ENCODE results near the gene FOCAD.
"Not testable (repeated sequence)": the region's sequence is repeated elsewhere in the genome, so short reads cannot be mapped to it uniquely, and the experiment has no call there.

FOCAD gene

DNA sequence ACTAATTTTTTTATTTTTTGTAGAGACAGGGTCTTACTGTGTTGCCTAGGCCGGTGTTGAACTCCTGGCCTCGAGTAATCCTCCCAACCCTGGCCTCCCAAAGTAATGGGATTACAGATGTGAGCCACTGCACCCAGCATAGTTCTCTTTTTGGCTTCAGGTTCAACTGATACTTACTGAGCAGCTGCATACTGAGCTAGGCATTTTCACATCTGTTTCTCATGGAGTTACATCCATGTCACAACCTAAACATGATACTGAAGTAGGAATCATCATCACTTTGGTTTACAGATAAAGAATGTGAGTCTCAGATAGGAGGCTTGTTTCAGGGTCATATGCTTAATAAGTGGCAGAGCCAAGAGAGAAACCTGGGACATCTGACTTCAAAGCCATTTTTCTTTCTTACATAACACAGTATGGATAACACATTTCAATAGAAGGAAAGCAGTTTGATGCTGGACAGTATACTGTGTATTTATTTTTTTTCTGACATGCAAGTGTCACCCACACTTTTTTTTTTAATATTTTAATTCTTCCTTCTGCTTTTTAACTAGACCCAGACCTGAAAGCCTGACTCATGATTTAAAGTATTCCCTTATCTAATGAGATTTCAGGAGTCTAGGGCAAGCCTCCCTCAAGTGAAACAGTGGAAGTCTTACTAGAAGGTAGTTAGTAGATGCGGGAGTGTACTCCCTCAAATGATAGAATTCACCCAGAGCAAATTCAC lies 256.6 kb downstream of the FOCAD start:
- TF ChIP-seq Cebpa-rat (IDR thresholded peaks at IDR 0.05): no peak
- no peak overlapping the region for H3K4me3 ChIP-seq
- no peaks in the 10 kb centered on the region for H3K36me3 ChIP-seq
- H3K27me3 ChIP-seq: no peaks in the 10 kb centered on the region
- H4K20me1 ChIP-seq: no peaks in the 10 kb centered on the region
- no peak overlapping the region for H3K9ac ChIP-seq
- no peak overlapping the region for H3K4me2 ChIP-seq
- no peaks in the 10 kb centered on the region for H3K4me1 ChIP-seq
- H3K27ac ChIP-seq: no peak overlapping the region
- no peaks in the 10 kb centered on the region for H3K9me3 ChIP-seq

DNA sequence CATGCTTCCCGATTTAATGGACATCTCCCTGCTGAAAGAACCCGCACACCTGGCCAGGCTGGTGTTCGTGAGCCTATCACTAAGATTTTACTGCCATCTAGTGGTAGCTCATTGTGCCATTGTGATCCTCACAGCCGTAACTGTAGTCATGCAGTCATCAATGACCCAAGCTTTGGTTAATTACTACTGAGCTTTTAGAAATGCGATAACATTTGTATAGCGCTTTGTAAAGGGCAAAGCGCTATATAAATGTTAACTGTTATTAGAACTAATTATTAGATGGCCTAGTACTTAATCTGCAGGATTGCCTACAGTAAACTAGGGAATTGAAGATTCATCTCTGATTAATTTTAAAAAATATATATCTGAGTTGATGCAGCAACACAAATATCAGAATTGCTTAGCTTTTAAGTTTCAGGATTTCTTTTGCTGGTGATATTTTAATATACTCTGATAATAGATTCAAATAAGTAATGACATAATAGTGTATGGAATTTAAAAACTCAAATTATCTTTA lies 257.2 kb downstream of the FOCAD start:
- Histone ChIP-seq H3K36me3 (no peaks in the 10 kb centered on the region), H3K4me3 (no peak overlapping the region), H3K27me3 (no peaks in the 10 kb centered on the region), H4K20me1 (no peaks in the 10 kb centered on the region), H3K9me3 (no peaks in the 10 kb centered on the region), H3K9ac (no peak overlapping the region), H3K27ac (no peak overlapping the region), H3K4me1 (no peaks in the 10 kb centered on the region), H3K4me2 (no peak overlapping the region)
- no peak for TF ChIP-seq Cebpa-rat (IDR thresholded peaks at IDR 0.05)

DNA sequence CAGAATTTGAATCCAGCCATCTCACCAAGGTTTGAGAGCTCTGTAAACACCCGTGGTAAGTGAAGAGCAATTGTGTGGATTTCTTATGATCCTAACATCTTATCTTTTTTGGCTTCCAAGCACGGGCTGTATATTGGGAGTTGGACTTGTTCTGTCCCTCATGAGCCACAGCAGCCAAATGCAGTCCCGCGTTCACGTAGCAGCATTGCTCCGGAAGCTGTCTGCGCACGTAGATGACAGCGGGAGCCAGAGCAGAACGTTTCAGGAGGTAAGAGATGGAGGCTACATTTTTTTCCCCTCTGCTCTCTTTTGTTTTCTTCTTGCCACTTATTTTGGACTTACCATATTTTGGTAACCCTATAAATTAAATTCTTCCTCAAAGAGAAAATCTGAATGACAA lies 260.4 kb downstream of the FOCAD start:
- H3K27ac ChIP-seq: no peak overlapping the region
- TF ChIP-seq Cebpa-rat (IDR thresholded peaks at IDR 0.05): no peak
- no peak overlapping the region for H3K4me3 ChIP-seq
- H3K4me1 ChIP-seq: no peaks in the 10 kb centered on the region
- H3K9me3 ChIP-seq: no peaks in the 10 kb centered on the region
- H3K27me3 ChIP-seq: no peaks in the 10 kb centered on the region
- no peak overlapping the region for H3K4me2 ChIP-seq
- no peaks in the 10 kb centered on the region for H3K36me3 ChIP-seq
- H4K20me1 ChIP-seq: no peaks in the 10 kb centered on the region
- H3K9ac ChIP-seq: no peak overlapping the region

DNA sequence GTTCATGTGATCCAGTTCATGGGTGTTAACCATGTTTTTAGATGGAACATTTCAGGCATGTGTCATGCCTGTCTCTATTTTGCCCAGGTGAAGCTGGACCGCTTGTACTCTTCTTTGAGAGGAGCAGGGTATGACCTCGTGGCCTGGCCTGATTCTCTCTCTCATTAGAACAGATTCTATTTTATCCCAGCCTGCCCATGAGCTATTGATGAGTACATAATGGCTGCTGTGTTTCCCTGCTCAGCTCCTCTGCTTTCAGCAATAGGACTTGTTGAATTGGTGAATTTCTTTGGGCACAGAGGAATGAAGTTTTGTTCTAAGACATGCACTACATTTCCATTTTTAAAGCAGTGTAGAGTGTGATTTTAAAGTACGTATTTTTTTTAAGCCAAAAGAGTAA lies 261.2 kb downstream of the FOCAD start:
- no peak overlapping the region for H3K27ac ChIP-seq
- H4K20me1 ChIP-seq: no peaks in the 10 kb centered on the region
- no peak overlapping the region for H3K4me3 ChIP-seq
- no peaks in the 10 kb centered on the region for H3K9me3 ChIP-seq
- H3K36me3 ChIP-seq: no peaks in the 10 kb centered on the region
- no peaks in the 10 kb centered on the region for H3K4me1 ChIP-seq
- H3K4me2 ChIP-seq: no peak overlapping the region
- no peaks in the 10 kb centered on the region for H3K27me3 ChIP-seq
- H3K9ac ChIP-seq: no peak overlapping the region
- TF ChIP-seq Cebpa-rat (IDR thresholded peaks at IDR 0.05): no peak

DNA sequence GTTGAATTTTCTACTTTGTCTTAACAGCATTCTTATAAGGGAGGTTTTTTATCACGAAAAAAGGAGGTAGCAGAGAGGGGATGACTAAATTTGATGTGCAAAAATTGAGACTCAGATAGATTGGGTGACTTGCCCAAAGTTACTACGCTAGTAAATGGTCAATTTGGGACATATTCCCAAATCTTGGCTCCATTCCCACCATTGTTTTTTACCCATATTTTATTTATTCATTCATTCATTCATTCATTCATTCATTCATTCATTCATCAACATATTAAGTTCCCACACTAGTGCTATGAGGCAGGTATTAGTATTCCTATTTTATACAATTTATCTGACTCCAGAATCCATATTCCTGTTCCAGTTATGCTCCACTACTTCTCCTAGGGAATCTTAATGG lies 261.8 kb downstream of the FOCAD start:
- no peak overlapping the region for H3K4me3 ChIP-seq
- no peaks in the 10 kb centered on the region for H3K9me3 ChIP-seq
- no peak overlapping the region for H3K4me2 ChIP-seq
- H4K20me1 ChIP-seq: no peaks in the 10 kb centered on the region
- no peak for TF ChIP-seq Cebpa-rat (IDR thresholded peaks at IDR 0.05)
- no peaks in the 10 kb centered on the region for H3K27me3 ChIP-seq
- H3K27ac ChIP-seq: no peak overlapping the region
- no peaks in the 10 kb centered on the region for H3K4me1 ChIP-seq
- no peak overlapping the region for H3K9ac ChIP-seq
- H3K36me3 ChIP-seq: no peaks in the 10 kb centered on the region

DNA sequence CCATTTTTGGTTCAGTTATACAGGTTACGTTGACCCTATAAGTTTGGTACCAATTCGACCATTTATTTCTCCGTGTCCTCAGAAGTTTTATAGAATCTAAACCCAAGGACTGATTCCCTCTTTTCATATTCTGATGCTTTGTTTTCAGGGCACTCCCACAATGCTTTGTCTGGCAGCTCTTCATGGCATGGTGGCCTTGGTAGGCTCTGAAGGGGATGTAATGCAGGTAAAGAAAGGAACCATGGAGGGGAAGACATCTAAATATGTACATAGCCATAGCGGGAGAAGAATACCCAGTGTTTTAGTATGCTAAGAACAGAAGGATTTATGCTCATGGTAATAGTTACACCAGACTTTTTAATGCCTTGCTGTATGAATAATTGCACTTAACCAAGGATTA lies 264.6 kb downstream of the FOCAD start:
- no peaks in the 10 kb centered on the region for H4K20me1 ChIP-seq
- no peaks in the 10 kb centered on the region for H3K27me3 ChIP-seq
- no peaks in the 10 kb centered on the region for H3K9me3 ChIP-seq
- H3K9ac ChIP-seq: no peak overlapping the region
- H3K27ac ChIP-seq: no peak overlapping the region
- H3K4me1 ChIP-seq: no peaks in the 10 kb centered on the region
- no peak overlapping the region for H3K4me2 ChIP-seq
- no peaks in the 10 kb centered on the region for H3K36me3 ChIP-seq
- H3K4me3 ChIP-seq: no peak overlapping the region
- no peak for TF ChIP-seq Cebpa-rat (IDR thresholded peaks at IDR 0.05)

DNA sequence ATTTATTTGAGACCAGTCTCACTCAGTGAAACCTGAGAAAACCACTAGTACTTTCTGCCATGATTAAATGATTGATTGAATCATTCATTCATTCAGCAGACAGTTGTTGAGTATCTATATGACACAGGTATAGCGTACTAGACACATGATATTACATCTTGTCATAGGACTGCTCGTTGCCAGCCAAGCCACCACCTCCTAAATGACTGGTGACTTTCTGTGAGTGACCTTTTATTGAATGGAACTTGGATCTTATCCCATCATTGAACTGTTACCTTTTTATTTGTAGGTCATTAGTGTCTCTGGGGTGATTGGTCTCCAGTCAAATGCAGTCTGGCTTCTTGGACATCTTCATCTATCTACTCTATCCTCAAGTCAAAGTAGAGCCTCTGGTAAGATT lies 266.6 kb downstream of the FOCAD start:
- no peaks in the 10 kb centered on the region for H3K4me1 ChIP-seq
- no peaks in the 10 kb centered on the region for H3K36me3 ChIP-seq
- H4K20me1 ChIP-seq: no peaks in the 10 kb centered on the region
- no peak overlapping the region for H3K4me2 ChIP-seq
- no peaks in the 10 kb centered on the region for H3K9me3 ChIP-seq
- no peak overlapping the region for H3K9ac ChIP-seq
- TF ChIP-seq Cebpa-rat (IDR thresholded peaks at IDR 0.05): no peak
- H3K27me3 ChIP-seq: no peaks in the 10 kb centered on the region
- H3K4me3 ChIP-seq: no peak overlapping the region
- H3K27ac ChIP-seq: no peak overlapping the region

DNA sequence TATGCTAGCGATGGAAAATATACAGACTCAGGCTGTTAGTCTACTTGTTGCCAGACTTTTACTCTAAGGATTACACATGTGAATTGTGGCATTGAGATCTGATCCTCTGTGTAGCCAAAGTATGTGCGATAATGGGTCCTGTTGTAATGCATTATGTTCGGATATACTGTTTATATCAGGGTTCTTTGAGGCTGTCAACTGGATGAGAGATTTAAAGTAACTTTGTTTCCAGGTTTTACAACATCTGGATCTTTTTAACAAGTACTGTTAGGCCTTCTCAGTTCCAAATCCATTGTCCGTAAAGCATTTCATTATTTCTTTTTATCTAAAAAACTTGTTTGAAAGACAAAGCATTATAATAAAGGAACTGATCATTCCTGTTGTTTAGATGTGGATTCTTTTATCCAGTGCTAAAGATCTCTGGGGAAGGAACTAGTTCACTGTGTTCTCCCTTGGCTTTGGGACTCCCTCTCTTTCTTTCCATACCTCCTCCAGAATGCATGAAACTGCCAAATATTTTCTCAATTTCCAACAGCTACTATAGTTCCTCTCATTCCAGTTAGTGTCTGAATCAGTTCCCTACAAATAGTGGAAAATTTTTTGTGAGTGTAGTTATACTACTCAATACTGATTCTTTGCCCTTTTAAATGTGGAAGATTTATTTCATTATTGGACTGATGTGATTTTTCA lies 278.6 kb downstream of the FOCAD start:
- Histone ChIP-seq H3K4me1 (no peaks in the 10 kb centered on the region), H3K36me3 (no peaks in the 10 kb centered on the region), H4K20me1 (no peaks in the 10 kb centered on the region), H3K27me3 (no peaks in the 10 kb centered on the region), H3K4me2 (no peak overlapping the region), H3K9me3 (no peaks in the 10 kb centered on the region), H3K27ac (no peak overlapping the region), H3K9ac (no peak overlapping the region), H3K4me3 (no peak overlapping the region)
- TF ChIP-seq Cebpa-rat (IDR thresholded peaks at IDR 0.05): no peak

DNA sequence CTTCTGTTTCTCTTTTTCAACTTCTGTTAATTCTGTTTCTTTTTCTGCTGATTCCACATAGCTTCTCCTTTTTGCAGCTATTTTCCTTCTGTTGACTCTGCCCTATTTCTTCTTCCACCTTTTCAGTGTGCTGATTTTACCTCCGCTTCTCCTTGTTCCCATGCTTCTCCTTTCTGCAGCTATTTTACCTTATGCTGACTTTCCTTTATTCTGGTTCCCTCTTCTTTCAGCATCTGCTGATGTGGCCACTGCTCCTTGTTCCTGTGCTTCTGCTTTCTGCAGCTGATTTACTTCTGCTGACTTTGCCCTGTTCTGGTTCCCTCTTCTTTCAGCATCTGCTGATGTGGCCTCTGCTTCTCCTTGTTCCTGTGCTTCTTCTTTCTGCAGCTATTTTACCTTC lies 288.6 kb downstream of the FOCAD start:
- H3K9ac ChIP-seq: no peak overlapping the region
- no peaks in the 10 kb centered on the region for H3K36me3 ChIP-seq
- H3K9me3 ChIP-seq: 0 out of 2 replicates have a peak, but pooled peaks cover 5% of the 10 kb centered on the region
- no peaks in the 10 kb centered on the region for H4K20me1 ChIP-seq
- no peak for TF ChIP-seq Cebpa-rat (IDR thresholded peaks at IDR 0.05)
- no peaks in the 10 kb centered on the region for H3K27me3 ChIP-seq
- no peak overlapping the region for H3K27ac ChIP-seq
- H3K4me1 ChIP-seq: no peaks in the 10 kb centered on the region; the same call in 1 of the 2 replicates
- no peak overlapping the region for H3K4me2 ChIP-seq
- no peak overlapping the region for H3K4me3 ChIP-seq

DNA sequence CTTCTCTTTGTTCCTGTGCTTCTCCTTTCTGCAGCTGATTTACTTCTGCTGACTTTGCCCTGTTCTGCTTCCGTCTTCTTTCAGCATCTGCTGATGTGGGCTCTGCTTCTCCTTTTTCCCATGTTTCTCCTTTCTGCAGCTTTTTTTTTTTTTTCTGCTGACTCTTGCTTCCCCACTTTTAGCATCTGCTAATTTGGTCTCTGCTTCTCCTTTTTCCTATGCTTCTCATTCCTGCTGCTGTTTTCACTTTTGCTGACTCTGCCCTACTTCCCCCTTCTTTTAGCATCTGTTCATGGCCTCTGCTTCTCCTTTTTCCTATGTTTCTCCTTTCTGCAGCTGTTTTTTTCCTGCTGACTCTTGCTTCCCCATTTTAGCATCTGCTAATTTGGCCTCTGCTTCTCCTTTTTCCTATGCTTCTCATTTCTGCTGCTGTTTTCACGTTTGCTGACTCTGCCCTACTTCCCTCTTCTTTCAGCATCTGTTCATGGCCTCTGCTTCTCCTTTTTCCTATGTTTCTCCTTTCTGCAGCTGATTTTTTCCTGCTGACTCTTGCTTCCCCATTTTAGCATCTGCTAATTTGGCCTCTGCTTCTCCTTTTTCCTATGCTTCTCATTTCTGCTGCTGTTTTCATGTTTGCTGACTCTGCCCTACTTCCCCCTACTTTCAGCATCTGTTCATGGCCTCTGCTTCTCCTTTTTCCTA lies 289.3 kb downstream of the FOCAD start:
- H3K9ac ChIP-seq, H3K4me1 ChIP-seq, H3K27ac ChIP-seq, H3K9me3 ChIP-seq, H3K27me3 ChIP-seq, H3K36me3 ChIP-seq, H3K4me2 ChIP-seq, H4K20me1 ChIP-seq, H3K4me3 ChIP-seq: not testable (repeated sequence)

DNA sequence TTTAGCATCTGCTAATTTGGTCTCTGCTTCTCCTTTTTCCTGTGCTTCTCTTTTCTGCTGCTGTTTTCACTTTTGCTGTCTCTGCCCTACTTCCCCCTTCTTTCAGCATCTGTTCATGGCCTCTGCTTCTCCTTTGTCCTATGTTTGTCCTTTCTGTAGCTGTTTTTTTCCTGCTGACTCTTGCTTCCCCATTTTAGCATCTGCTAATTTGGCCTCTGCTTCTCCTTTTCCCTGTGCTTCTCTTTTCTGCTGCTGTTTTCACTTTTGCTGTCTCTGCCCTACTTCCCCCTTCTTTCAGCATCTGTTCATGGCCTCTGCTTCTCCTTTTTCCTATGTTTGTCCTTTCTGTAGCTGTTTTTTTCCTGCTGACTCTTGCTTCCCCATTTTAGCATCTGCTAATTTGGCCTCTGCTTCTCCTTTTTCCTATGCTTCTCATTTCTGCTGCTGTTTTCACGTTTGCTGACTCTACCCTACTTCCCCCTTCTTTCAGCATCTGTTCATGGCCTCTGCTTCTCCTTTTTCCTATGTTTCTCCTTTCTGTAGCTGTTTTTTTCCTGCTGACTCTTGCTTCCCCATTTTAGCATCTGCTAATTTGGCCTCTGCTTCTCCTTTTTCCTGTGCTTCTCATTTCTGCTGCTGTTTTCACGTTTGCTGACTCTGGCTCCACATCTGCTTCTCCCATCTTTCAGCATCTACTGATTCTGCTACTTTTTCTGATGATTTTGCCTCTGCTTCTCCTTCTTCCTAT lies 290.3 kb downstream of the FOCAD start:
- H3K4me3 ChIP-seq, H3K36me3 ChIP-seq, H4K20me1 ChIP-seq, H3K4me2 ChIP-seq, H3K9ac ChIP-seq, H3K9me3 ChIP-seq, H3K27ac ChIP-seq, H3K27me3 ChIP-seq, H3K4me1 ChIP-seq: not testable (repeated sequence)
